ENCODE results near the gene SNX2. TPM values are rescaled to one million over a fixed set of nuclear protein-coding genes. Genes with fewer than 3 reads are reported as not detected.

SNX2 gene
- total and polyA plus RNA-seq, 9 of the 15 experiments (the other 6 are each of a cell fraction or from before 2014, with no cell fraction given) = 35.2 to 86.0 (median 58.1) TPM

GRCh38 chr5:122845229-122846050 lies 70.6 kb downstream of the SNX2 start, which contains the start of gene SNX24 (continued):
- TF ChIP-seq, protein P1, sequence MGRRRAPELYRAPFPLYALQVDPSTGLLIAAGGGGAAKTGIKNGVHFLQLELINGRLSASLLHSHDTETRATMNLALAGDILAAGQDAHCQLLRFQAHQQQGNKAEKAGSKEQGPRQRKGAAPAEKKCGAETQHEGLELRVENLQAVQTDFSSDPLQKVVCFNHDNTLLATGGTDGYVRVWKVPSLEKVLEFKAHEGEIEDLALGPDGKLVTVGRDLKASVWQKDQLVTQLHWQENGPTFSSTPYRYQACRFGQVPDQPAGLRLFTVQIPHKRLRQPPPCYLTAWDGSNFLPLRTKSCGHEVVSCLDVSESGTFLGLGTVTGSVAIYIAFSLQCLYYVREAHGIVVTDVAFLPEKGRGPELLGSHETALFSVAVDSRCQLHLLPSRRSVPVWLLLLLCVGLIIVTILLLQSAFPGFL (CRISPR knock-in tag; IDR thresholded peaks at IDR 0.05) = no peak
- TF ChIP-seq ZNF165 (CRISPR knock-in tag; IDR thresholded peaks at IDR 0.05; ENCODE audit: borderline replicate concordance) = no peak
- TF ChIP-seq E4F1 (CRISPR knock-in tag; IDR thresholded peaks at IDR 0.05; ENCODE audit: borderline replicate concordance) = no peak
- no peak for TF ChIP-seq GTF2F1 (IDR thresholded peaks at IDR 0.05; ENCODE audit: low read depth, low read length)
- TF ChIP-seq CLOCK (CRISPR knock-in tag; IDR thresholded peaks at IDR 0.05; ENCODE audit: borderline replicate concordance) = no peak
- peak; percentile 64; the same call in 1 of the 2 replicates for TF ChIP-seq MAFF (IDR thresholded peaks at IDR 0.05; ENCODE audit: low read length)
- TF ChIP-seq NFYB (IDR thresholded peaks at IDR 0.05; ENCODE audit: extremely low read depth, insufficient read length) = no peak
- TF ChIP-seq, protein P2, sequence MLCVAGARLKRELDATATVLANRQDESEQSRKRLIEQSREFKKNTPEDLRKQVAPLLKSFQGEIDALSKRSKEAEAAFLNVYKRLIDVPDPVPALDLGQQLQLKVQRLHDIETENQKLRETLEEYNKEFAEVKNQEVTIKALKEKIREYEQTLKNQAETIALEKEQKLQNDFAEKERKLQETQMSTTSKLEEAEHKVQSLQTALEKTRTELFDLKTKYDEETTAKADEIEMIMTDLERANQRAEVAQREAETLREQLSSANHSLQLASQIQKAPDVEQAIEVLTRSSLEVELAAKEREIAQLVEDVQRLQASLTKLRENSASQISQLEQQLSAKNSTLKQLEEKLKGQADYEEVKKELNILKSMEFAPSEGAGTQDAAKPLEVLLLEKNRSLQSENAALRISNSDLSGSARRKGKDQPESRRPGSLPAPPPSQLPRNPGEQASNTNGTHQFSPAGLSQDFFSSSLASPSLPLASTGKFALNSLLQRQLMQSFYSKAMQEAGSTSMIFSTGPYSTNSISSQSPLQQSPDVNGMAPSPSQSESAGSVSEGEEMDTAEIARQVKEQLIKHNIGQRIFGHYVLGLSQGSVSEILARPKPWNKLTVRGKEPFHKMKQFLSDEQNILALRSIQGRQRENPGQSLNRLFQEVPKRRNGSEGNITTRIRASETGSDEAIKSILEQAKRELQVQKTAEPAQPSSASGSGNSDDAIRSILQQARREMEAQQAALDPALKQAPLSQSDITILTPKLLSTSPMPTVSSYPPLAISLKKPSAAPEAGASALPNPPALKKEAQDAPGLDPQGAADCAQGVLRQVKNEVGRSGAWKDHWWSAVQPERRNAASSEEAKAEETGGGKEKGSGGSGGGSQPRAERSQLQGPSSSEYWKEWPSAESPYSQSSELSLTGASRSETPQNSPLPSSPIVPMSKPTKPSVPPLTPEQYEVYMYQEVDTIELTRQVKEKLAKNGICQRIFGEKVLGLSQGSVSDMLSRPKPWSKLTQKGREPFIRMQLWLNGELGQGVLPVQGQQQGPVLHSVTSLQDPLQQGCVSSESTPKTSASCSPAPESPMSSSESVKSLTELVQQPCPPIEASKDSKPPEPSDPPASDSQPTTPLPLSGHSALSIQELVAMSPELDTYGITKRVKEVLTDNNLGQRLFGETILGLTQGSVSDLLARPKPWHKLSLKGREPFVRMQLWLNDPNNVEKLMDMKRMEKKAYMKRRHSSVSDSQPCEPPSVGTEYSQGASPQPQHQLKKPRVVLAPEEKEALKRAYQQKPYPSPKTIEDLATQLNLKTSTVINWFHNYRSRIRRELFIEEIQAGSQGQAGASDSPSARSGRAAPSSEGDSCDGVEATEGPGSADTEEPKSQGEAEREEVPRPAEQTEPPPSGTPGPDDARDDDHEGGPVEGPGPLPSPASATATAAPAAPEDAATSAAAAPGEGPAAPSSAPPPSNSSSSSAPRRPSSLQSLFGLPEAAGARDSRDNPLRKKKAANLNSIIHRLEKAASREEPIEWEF (CRISPR knock-in tag; IDR thresholded peaks at IDR 0.05) = no peak
- no peak for TF ChIP-seq ERF (CRISPR knock-in tag; IDR thresholded peaks at IDR 0.05)
- TF ChIP-seq POLR2A (conservative IDR thresholded peaks at IDR 0.05) = peak; percentile 73
- no peak for TF ChIP-seq RNF219 (CRISPR knock-in tag; IDR thresholded peaks at IDR 0.05)
- no peak for TF ChIP-seq PHTF2 (CRISPR knock-in tag; IDR thresholded peaks at IDR 0.05)
- peak; percentile 33; the same call in 1 of the 2 replicates for TF ChIP-seq SOX6 (IDR thresholded peaks at IDR 0.05)

All from K562 (cell line).